ENCODE results near the gene ADAM10.

GRCh38 chr15:58779554-58779953 is 30.0 kb upstream of the ADAM10 start:
- TF ChIP-seq ZNF423 (CRISPR knock-in tag; IDR thresholded peaks at IDR 0.05) (no peak), CTCF (IDR thresholded peaks at IDR 0.05) (no peak), MAX (CRISPR knock-in tag; IDR thresholded peaks at IDR 0.05) (no peak), ZBTB21 (CRISPR knock-in tag; IDR thresholded peaks at IDR 0.05; ENCODE audit: borderline replicate concordance) (no peak), ZNF281 (CRISPR knock-in tag; IDR thresholded peaks at IDR 0.05) (no peak), TP53 (CRISPR knock-in tag; IDR thresholded peaks at IDR 0.05) (no peak), ZNF263 (CRISPR knock-in tag; IDR thresholded peaks at IDR 0.05; ENCODE audit: low read depth) (no peak), NFE2L1 (CRISPR knock-in tag; IDR thresholded peaks at IDR 0.05) (no peak), NR3C1 (CRISPR knock-in tag; conservative IDR thresholded peaks at IDR 0.05; ENCODE audit: low read depth) (no peak), PRRX2 (CRISPR knock-in tag; IDR thresholded peaks at IDR 0.05) (no peak), USF1 (CRISPR knock-in tag; IDR thresholded peaks at IDR 0.05) (no peak)
- TF ChIP-seq, protein P1, sequence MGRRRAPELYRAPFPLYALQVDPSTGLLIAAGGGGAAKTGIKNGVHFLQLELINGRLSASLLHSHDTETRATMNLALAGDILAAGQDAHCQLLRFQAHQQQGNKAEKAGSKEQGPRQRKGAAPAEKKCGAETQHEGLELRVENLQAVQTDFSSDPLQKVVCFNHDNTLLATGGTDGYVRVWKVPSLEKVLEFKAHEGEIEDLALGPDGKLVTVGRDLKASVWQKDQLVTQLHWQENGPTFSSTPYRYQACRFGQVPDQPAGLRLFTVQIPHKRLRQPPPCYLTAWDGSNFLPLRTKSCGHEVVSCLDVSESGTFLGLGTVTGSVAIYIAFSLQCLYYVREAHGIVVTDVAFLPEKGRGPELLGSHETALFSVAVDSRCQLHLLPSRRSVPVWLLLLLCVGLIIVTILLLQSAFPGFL (CRISPR knock-in tag; IDR thresholded peaks at IDR 0.05; ENCODE audit: borderline replicate concordance) = no peak
- TF ChIP-seq, protein P2, sequence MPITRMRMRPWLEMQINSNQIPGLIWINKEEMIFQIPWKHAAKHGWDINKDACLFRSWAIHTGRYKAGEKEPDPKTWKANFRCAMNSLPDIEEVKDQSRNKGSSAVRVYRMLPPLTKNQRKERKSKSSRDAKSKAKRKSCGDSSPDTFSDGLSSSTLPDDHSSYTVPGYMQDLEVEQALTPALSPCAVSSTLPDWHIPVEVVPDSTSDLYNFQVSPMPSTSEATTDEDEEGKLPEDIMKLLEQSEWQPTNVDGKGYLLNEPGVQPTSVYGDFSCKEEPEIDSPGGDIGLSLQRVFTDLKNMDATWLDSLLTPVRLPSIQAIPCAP (CRISPR knock-in tag; IDR thresholded peaks at IDR 0.05) = no peak
